Neuron (in vitro differentiated cells): ENCODE data around the gene GRAMD1C.

Experiments
- H2AFZ ChIP-seq: one replicate; pipeline ENCODE4 v1.6.1; 2013; ENCODE audit warnings: low read depth, mild to moderate bottlenecking, inconsistent platforms, low read length, moderate library complexity
- H3K27me3 ChIP-seq: one replicate; pipeline ENCODE4 v1.6.1; 2013; ENCODE audit warnings: low read length; ENCODE audit not compliant: insufficient read depth
- H3K36me3 ChIP-seq: one replicate; pipeline ENCODE4 v1.6.1; 2013; ENCODE audit warnings: low read length; ENCODE audit not compliant: insufficient read depth
- H3K4me1 ChIP-seq: one replicate; pipeline ENCODE4 v1.6.1; 2013; ENCODE audit warnings: low read length; ENCODE audit not compliant: insufficient read depth
- H3K4me3 ChIP-seq: 2 replicates; pipeline ENCODE4 v1.5.1; 2013; ENCODE audit warnings: mild to moderate bottlenecking, low read length, moderate library complexity
- H3K9me3 ChIP-seq: one replicate; pipeline ENCODE4 v1.6.1; 2013; ENCODE audit warnings: low read length

Gene GRAMD1C

DNA sequence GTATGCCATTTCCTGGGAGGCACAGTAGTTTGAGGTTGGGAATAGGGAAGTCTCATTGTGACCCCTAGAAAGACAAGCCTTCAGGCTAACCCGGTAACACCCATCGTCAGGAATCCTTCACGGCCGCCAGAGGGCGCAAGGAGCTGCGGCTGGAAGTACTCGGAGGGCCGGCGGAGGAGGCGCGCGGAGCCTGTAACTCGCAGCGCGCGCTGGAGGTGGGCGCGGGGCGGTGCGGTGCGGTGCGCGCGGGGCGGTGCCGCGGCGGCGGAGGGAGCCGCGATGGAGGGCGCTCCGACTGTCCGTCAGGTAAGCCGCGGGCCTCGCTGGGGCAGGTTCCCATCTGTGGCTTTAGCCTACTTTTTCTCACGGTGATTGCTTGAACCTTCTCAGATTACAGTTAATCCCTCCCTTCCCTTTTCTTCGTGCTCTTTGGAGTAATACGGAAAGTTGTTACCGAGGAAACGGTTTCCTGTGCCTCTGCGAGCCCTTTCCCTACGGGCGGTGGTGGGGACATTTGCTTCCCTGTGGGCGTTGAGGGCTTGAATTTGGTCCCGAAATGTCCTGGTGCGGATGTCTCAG lies at the start of gene GRAMD1C:
GRAMD1C (plus strand) TSS at position 158 of the 579 bp plus-strand sequence; CDS start at position 280, 122 bp downstream.
- peak within 1 kb of the TSS; percentile 99 for H2AFZ ChIP-seq
- no peaks in the 10 kb centered on the region for H3K36me3 ChIP-seq
- no peaks in the 10 kb centered on the region for H3K9me3 ChIP-seq
- no peaks in the 10 kb centered on the region for H3K27me3 ChIP-seq
- H3K4me1 ChIP-seq: peaks cover 6% of the 10 kb centered on the region
- H3K4me3 ChIP-seq: peak within 1 kb of the TSS; percentile 88

- H3K4me1 ChIP-seq: no peaks in the 10 kb centered on the region
- peaks cover 51% of the 10 kb centered on the region for H3K36me3 ChIP-seq
Measured at GRCh38 chr3:113791381-113791780, 47.2 kb upstream of the GRAMD1C start.

GRCh38 chr3:113794526-113794925 lies 44.1 kb upstream of the GRAMD1C start:
- Histone ChIP-seq H3K36me3 (peaks cover 51% of the 10 kb centered on the region), H3K27me3 (no peaks in the 10 kb centered on the region), H3K4me3 (no peak overlapping the region), H3K4me1 (no peaks in the 10 kb centered on the region), H2AFZ (no peak overlapping the region), H3K9me3 (no peaks in the 10 kb centered on the region)

More at GRCh38 chr3:113791381-113791780, 47.2 kb upstream of the GRAMD1C start:
- Histone ChIP-seq H3K9me3 (no peaks in the 10 kb centered on the region), H3K4me3 (no peak overlapping the region), H3K27me3 (no peaks in the 10 kb centered on the region), H2AFZ (no peak overlapping the region)

DNA sequence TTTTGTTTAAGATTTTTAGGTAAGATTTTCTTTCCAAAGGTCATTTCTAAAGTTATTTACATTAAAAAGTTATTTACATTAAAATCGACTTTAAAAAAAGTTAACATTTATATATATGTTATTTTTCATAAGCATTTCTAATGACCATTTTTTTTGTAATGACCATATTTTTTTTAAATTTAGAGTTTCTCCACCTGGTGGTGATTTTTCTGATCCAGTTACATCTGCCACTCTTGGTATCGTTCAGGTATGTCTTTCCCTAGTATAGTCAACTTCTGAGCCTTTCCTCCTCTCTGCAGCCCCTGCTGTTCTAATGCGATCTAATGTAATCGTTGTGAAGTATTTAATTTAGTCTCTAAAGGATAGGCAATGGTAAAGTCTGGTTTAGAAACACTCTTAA lies 42.9 kb upstream of the GRAMD1C start:
- no peak overlapping the region for H2AFZ ChIP-seq
- no peaks in the 10 kb centered on the region for H3K9me3 ChIP-seq
- H3K36me3 ChIP-seq: peaks cover 58% of the 10 kb centered on the region
- no peaks in the 10 kb centered on the region for H3K27me3 ChIP-seq
- H3K4me1 ChIP-seq: no peaks in the 10 kb centered on the region
- H3K4me3 ChIP-seq: no peak overlapping the region

DNA sequence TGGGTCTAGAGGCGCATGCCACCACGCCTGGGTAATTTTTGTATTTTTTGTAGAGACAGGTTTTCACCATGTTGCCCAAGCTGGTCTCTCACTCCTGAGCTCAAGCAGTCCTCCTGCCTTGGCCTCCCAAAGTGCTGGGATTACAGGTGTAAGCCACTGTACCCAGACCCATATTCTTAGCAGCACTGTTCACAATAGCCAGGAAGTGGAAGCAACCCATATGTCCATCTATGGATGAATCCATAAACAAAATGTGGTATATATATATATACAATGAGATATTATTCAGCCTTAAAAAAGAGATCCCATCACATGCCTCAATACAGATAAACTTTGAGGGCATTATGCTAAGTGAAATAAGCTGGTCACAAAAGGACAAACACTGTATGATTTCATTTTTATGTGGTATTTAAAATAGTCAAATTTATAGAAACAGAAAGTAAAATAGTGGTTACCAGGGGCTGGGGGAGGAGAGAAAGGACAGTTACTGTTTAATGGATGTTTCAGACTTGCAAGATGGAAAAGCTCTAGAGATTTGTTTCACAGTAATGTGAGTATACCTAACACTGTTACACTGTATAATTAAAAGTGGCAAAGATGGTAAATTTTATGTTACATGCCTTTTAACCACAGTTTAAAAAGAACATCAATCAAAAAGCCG lies 35.7 kb upstream of the GRAMD1C start:
- no peaks in the 10 kb centered on the region for H3K4me1 ChIP-seq
- H3K36me3 ChIP-seq: peaks cover 69% of the 10 kb centered on the region
- H3K27me3 ChIP-seq: no peaks in the 10 kb centered on the region
- no peak overlapping the region for H3K4me3 ChIP-seq
- H2AFZ ChIP-seq: no peak overlapping the region
- H3K9me3 ChIP-seq: no peaks in the 10 kb centered on the region

- Histone ChIP-seq H3K4me3 (no peak overlapping the region), H3K4me1 (no peaks in the 10 kb centered on the region), H3K27me3 (no peaks in the 10 kb centered on the region), H2AFZ (no peak overlapping the region), H3K36me3 (peaks cover 66% of the 10 kb centered on the region), H3K9me3 (no peaks in the 10 kb centered on the region)
Measured at GRCh38 chr3:113804661-113805060, 33.9 kb upstream of the GRAMD1C start.

- Histone ChIP-seq H3K27me3 (no peaks in the 10 kb centered on the region), H3K4me3 (no peak overlapping the region), H2AFZ (no peak overlapping the region), H3K4me1 (no peaks in the 10 kb centered on the region), H3K36me3 (peaks cover 61% of the 10 kb centered on the region), H3K9me3 (no peaks in the 10 kb centered on the region)
Measured at GRCh38 chr3:113805249-113805648, 33.3 kb upstream of the GRAMD1C start.

GRCh38 chr3:113812854-113813253 lies 25.7 kb upstream of the GRAMD1C start:
- no peaks in the 10 kb centered on the region for H3K27me3 ChIP-seq
- H3K4me3 ChIP-seq: no peak overlapping the region
- no peaks in the 10 kb centered on the region for H3K4me1 ChIP-seq
- no peaks in the 10 kb centered on the region for H3K9me3 ChIP-seq
- H2AFZ ChIP-seq: no peak overlapping the region
- H3K36me3 ChIP-seq: peaks cover 26% of the 10 kb centered on the region

- H3K4me1 ChIP-seq: no peaks in the 10 kb centered on the region
- H3K4me3 ChIP-seq: no peak overlapping the region
- no peaks in the 10 kb centered on the region for H3K36me3 ChIP-seq
- no peak overlapping the region for H2AFZ ChIP-seq
- no peaks in the 10 kb centered on the region for H3K9me3 ChIP-seq
- H3K27me3 ChIP-seq: no peaks in the 10 kb centered on the region
Measured at GRCh38 chr3:113819866-113820265, 18.7 kb upstream of the GRAMD1C start.

GRCh38 chr3:113825090-113825489 lies 13.5 kb upstream of the GRAMD1C start:
- Histone ChIP-seq H3K9me3 (no peaks in the 10 kb centered on the region), H3K36me3 (no peaks in the 10 kb centered on the region), H3K4me1 (no peaks in the 10 kb centered on the region), H2AFZ (no peak overlapping the region), H3K4me3 (no peak overlapping the region), H3K27me3 (no peaks in the 10 kb centered on the region)

- Histone ChIP-seq H3K4me1 (no peaks in the 10 kb centered on the region), H3K9me3 (no peaks in the 10 kb centered on the region), H3K36me3 (no peaks in the 10 kb centered on the region), H2AFZ (no peak overlapping the region), H3K27me3 (no peaks in the 10 kb centered on the region), H3K4me3 (no peak overlapping the region)
Measured at GRCh38 chr3:113828600-113828999, 10.0 kb upstream of the GRAMD1C start.

- Histone ChIP-seq H3K36me3 (no peaks in the 10 kb centered on the region), H3K9me3 (no peaks in the 10 kb centered on the region), H3K4me3 (no peak overlapping the region), H3K27me3 (no peaks in the 10 kb centered on the region), H3K4me1 (no peaks in the 10 kb centered on the region), H2AFZ (no peak overlapping the region)
Measured at GRCh38 chr3:113829576-113830354, 8.8 kb upstream of the GRAMD1C start.

DNA sequence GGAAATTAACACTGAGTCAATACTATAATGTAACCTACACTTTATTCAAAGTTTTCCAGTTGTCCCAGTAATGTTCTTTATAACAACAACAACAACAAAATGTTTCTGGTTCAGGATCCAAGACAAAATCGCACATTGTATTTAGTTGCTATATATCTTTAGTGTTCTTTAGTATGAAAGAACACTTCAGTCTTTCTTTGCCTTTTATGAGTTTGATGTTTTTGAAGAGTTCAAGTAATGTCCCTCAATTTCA lies 7.6 kb upstream of the GRAMD1C start:
- Histone ChIP-seq H3K9me3 (no peaks in the 10 kb centered on the region), H3K4me1 (no peaks in the 10 kb centered on the region), H3K4me3 (no peak overlapping the region), H3K27me3 (no peaks in the 10 kb centered on the region), H3K36me3 (no peaks in the 10 kb centered on the region), H2AFZ (no peak overlapping the region)
